Measurements from ENCODE around the gene VAMP1. TPM values are rescaled to one million over a fixed set of nuclear protein-coding genes. Genes with fewer than 3 reads are reported as not detected.

Gene VAMP1
- total RNA-seq, 1 donor from 2014 or later = 44.0 TPM

- intact Hi-C loops (cut with micrococcal nuclease) = loop anchor here (2.0 kb wide), 1 partner anchor 35 kb away; no protein-coding TSS in a partner anchor
These were observed 42.7 kb downstream of the VAMP1 start for GRCh38 chr12:6427796-6428195.

GRCh38 chr12:6426882-6427671 lies 43.4 kb downstream of the VAMP1 start:
- intact Hi-C loops (cut with micrococcal nuclease) = loop anchor here (2.0 kb wide), 1 partner anchor 36 kb away; no protein-coding TSS in a partner anchor

GRCh38 chr12:6425590-6426531 lies 44.6 kb downstream of the VAMP1 start:
- intact Hi-C loops (cut with micrococcal nuclease) = loop anchor here (2.0 kb wide), 1 partner anchor 37 kb away; no protein-coding TSS in a partner anchor

- intact Hi-C loops (cut with micrococcal nuclease) = no loop called here
These were observed 45.6 kb downstream of the VAMP1 start for GRCh38 chr12:6424866-6425265.

- intact Hi-C loops (cut with micrococcal nuclease) = no loop called here
These were observed 46.5 kb downstream of the VAMP1 start for GRCh38 chr12:6424008-6424347.

- intact Hi-C loops (cut with micrococcal nuclease) = loop anchor here (1.0 to 2.0 kb wide), 7 partner anchors 42 to 595 kb away; partner anchors contain the start of genes GAPDH, IFFO1, LPCAT3 and NCAPD2
These were observed 47.0 kb downstream of the VAMP1 start for GRCh38 chr12:6423267-6424007.

- intact Hi-C loops (cut with micrococcal nuclease) = no loop called here
These were observed 50.1 kb downstream of the VAMP1 start for GRCh38 chr12:6420364-6420763.

- intact Hi-C loops (cut with micrococcal nuclease) = loop anchor here (5.0 kb wide), 1 partner anchor 96 kb away; no protein-coding TSS in a partner anchor
These were observed 51.7 kb downstream of the VAMP1 start for GRCh38 chr12:6418796-6419195.

GRCh38 chr12:6416596-6416995 lies 53.9 kb downstream of the VAMP1 start:
- intact Hi-C loops (cut with micrococcal nuclease) = loop anchor here (5.0 kb wide), 1 partner anchor 94 kb away; no protein-coding TSS in a partner anchor

Other genes with a start within 250 kb of the VAMP1 start
- gene PLEKHG6, start 160.0 kb downstream of the VAMP1 start, total RNA-seq = not detected in 2 replicates
- gene TNFRSF1A, start 128.6 kb downstream of the VAMP1 start, total RNA-seq = 47.2 and 50.8 TPM in 2 replicates
- 0.09 and 0.32 TPM in 2 replicates for gene SCNN1A, start 95.1 kb downstream of the VAMP1 start, total RNA-seq
- 0.14 and 0.20 TPM in 2 replicates for gene LTBR, start 86.5 kb downstream of the VAMP1 start, total RNA-seq
- 59.0 and 60.3 TPM in 2 replicates for gene CD27, start 25.7 kb downstream of the VAMP1 start, total RNA-seq
- 45.8 and 49.0 TPM in 2 replicates for gene TAPBPL, start 18.6 kb downstream of the VAMP1 start, total RNA-seq
- 234 and 248 TPM in 2 replicates for gene MRPL51, start 22.6 kb upstream of the VAMP1 start, total RNA-seq
- 154 and 166 TPM in 2 replicates for gene NCAPD2, start 23.4 kb upstream of the VAMP1 start, total RNA-seq
- 5,041 and 5,044 TPM in 2 replicates for gene GAPDH, start 63.8 kb upstream of the VAMP1 start, total RNA-seq
- gene IFFO1, start 85.4 kb upstream of the VAMP1 start, total RNA-seq = 21.9 and 22.9 TPM in 2 replicates
- gene NOP2, start 97.6 kb upstream of the VAMP1 start, total RNA-seq = 93.3 and 94.4 TPM in 2 replicates
- 257 and 265 TPM in 2 replicates for gene CHD4, start 136.7 kb upstream of the VAMP1 start, total RNA-seq
- gene LPAR5, start 165.3 kb upstream of the VAMP1 start, total RNA-seq = 6.2 and 6.7 TPM in 2 replicates
- 1.5 and 1.7 TPM in 2 replicates for gene ACRBP, start 176.8 kb upstream of the VAMP1 start, total RNA-seq
- gene ING4, start 192.4 kb upstream of the VAMP1 start, total RNA-seq = 20.7 and 21.3 TPM in 2 replicates
- gene ZNF384, start 218.7 kb upstream of the VAMP1 start, total RNA-seq = 86.1 and 91.5 TPM in 2 replicates
- not detected in 2 replicates for gene PIANP, start 230.1 kb upstream of the VAMP1 start, total RNA-seq

Measured in T-helper 2 cell treated with Interferon-gamma antibody and Interleukin-4, amounts not matched to agents 100 ng/mL and 5 ng/mL, for 36 hours (primary cell).